OCI-LY1 (cell line): Measurements from ENCODE around the gene RSPH9.

ENCODE experiments used
- H2AFZ ChIP-seq: fragments of 200-600 bp; sonication (generic), shearing (Covaris generic); 2 replicates; pipeline ENCODE4 v1.6.0; 2014; ENCODE audit warnings: antibody characterized with exemption, mild to moderate bottlenecking, low read length
- H3F3A ChIP-seq: fragments of 200-600 bp; sonication (generic), shearing (Covaris generic); 2 replicates; pipeline ENCODE4 v1.6.0; 2014; ENCODE audit warnings: mild to moderate bottlenecking, antibody characterized with exemption, low read length, moderate library complexity; ENCODE audit not compliant: insufficient read depth
- H3K27ac ChIP-seq: fragments of 200-600 bp; sonication (generic); 2 replicates; pipeline ENCODE4 v1.5.1; 2014; ENCODE audit warnings: low read length, mixed run types, mild to moderate bottlenecking, low read depth; ENCODE audit not compliant: poor library complexity, severe bottlenecking
- H3K27me3 ChIP-seq: fragments of 200-600 bp; sonication (generic); 2 replicates; pipeline ENCODE4 v1.6.0; 2014; ENCODE audit warnings: antibody characterized with exemption, mild to moderate bottlenecking, low read length, moderate library complexity; ENCODE audit not compliant: insufficient read depth
- H3K36me3 ChIP-seq: fragments of 200-600 bp; sonication (generic); 2 replicates; pipeline ENCODE4 v1.6.1; 2014; ENCODE audit warnings: mild to moderate bottlenecking, antibody characterized with exemption, low read length, moderate library complexity, mixed read lengths; ENCODE audit not compliant: insufficient read depth
- H3K4me1 ChIP-seq: fragments of 200-600 bp; sonication (generic); 2 replicates; pipeline ENCODE4 v1.5.1; 2014; ENCODE audit warnings: mild to moderate bottlenecking, low read length, moderate library complexity; ENCODE audit not compliant: insufficient read depth, severe bottlenecking
- H3K4me2 ChIP-seq: fragments of 200-600 bp; sonication (generic), shearing (Covaris generic); 2 replicates; pipeline ENCODE4 v1.6.1; 2014; ENCODE audit warnings: low read length
- H3K4me3 ChIP-seq: fragments of 200-600 bp; sonication (generic); 2 replicates; pipeline ENCODE4 v1.5.1; 2014; ENCODE audit warnings: low read length, low read depth, mild to moderate bottlenecking, mixed read lengths; ENCODE audit not compliant: poor library complexity, severe bottlenecking
- H3K79me2 ChIP-seq: fragments of 200-600 bp; shearing (Covaris generic); 2 replicates; pipeline ENCODE4 v1.6.1; 2016; ENCODE audit warnings: mixed run types, low read length, mixed read lengths; ENCODE audit not compliant: insufficient read depth
- H3K9ac ChIP-seq: fragments of 200-600 bp; sonication (generic), shearing (Covaris generic); 2 replicates; pipeline ENCODE4 v1.6.1; 2014; ENCODE audit warnings: mild to moderate bottlenecking, low read length, mixed read lengths
- H3K9me2 ChIP-seq: fragments of 200-600 bp; sonication (generic), shearing (Covaris generic); 2 replicates; pipeline ENCODE4 v1.6.1; 2014; ENCODE audit warnings: low read depth, mild to moderate bottlenecking, low read length, mixed read lengths
- H3K9me3 ChIP-seq: fragments of 200-600 bp; shearing (Covaris generic); 2 replicates; pipeline ENCODE4 v1.6.1; 2014; ENCODE audit warnings: low read length, mixed read lengths
- H4K20me1 ChIP-seq: fragments of 200-600 bp; sonication (generic), shearing (Covaris generic); 2 replicates; pipeline ENCODE4 v1.6.0; 2016; ENCODE audit warnings: mild to moderate bottlenecking, low read length; ENCODE audit not compliant: insufficient read depth
- EZH2 ChIP-seq: fragments of 200-600 bp; sonication (generic), shearing (Covaris generic); IDR thresholded peaks from 2 replicates; pipeline ENCODE4 v1.8.0; 2017; ENCODE audit warnings: borderline replicate concordance, mixed run types, mild to moderate bottlenecking, antibody characterized with exemption, low read length, moderate library complexity, mixed read lengths
- TF ChIP-seq, protein P1 (sequence below): fragments of 200-600 bp; sonication (generic), shearing (Covaris generic); IDR thresholded peaks from 2 replicates; pipeline ENCODE4 v1.5.1; 2017; ENCODE audit warnings: mild to moderate bottlenecking, antibody characterized with exemption, low read length, moderate library complexity, mixed read lengths

The RSPH9 gene

DNA sequence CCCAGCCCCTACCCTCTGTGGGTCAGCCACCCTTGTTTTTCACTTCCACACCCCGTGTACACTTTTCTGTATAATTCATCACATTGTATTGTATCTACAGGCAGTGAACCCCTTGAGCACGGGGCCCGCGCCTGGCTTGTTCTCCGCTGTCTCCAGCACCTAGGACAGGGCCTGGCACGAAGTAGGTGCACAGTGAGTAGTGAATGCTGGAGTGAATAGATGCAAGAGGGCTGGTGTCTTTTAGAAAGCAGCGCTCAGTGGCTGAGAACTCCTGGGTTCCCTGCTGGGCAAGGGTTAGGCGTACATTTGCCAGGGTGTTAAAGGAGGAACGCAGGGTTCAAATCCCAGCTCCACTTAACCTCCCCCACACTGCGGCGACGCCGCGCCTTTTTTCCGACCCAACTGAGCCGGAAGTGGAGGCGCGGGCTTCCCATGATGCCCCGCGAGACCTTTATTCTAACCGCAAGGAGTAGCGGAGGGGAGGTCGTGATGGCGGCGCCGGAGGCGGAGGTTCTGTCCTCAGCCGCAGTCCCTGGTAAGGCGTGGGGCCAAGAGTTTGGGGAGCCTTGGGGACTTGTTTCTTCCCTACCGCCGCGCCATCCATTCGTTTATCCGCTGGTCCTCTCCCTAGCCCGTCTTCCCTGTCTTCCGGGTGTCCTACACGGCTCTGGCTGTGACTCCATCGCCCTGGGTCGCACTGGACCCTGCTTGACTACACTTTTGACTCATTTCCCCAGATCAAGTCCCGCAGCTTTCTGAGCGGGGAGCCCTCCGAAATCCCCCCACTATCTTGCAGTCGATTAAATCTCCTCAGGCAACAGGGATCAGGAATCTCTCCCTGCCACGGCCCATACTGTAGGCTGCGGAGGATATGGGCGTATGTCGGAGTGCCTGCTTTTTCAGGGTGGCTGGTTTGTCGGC, 9.2 kb upstream of the RSPH9 start, which contains the start of gene MAD2L1BP:
TSS of gene MAD2L1BP (plus strand) at position 454 of the 921 bp plus-strand sequence. CDS start at position 490, 36 bp downstream.
- peaks cover 10% of the 10 kb centered on the region for H3K79me2 ChIP-seq
- peaks cover 37% of the 10 kb centered on the region for H3K4me1 ChIP-seq
- peaks cover 30% of the 10 kb centered on the region for H3K36me3 ChIP-seq
- H4K20me1 ChIP-seq: no peaks in the 10 kb centered on the region
- H3K9me3 ChIP-seq: no peaks in the 10 kb centered on the region
- TF ChIP-seq, protein P1, sequence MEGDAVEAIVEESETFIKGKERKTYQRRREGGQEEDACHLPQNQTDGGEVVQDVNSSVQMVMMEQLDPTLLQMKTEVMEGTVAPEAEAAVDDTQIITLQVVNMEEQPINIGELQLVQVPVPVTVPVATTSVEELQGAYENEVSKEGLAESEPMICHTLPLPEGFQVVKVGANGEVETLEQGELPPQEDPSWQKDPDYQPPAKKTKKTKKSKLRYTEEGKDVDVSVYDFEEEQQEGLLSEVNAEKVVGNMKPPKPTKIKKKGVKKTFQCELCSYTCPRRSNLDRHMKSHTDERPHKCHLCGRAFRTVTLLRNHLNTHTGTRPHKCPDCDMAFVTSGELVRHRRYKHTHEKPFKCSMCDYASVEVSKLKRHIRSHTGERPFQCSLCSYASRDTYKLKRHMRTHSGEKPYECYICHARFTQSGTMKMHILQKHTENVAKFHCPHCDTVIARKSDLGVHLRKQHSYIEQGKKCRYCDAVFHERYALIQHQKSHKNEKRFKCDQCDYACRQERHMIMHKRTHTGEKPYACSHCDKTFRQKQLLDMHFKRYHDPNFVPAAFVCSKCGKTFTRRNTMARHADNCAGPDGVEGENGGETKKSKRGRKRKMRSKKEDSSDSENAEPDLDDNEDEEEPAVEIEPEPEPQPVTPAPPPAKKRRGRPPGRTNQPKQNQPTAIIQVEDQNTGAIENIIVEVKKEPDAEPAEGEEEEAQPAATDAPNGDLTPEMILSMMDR: no peak
- no peak for TF ChIP-seq EZH2
- no peaks in the 10 kb centered on the region for H3K9me2 ChIP-seq
- 0 out of 2 replicates have a peak within 1 kb of the TSS, but pooled peaks have one; percentile 22 for H2AFZ ChIP-seq
- H3K27me3 ChIP-seq: no peaks in the 10 kb centered on the region
- peak within 1 kb of the TSS; percentile 74 for H3K27ac ChIP-seq
- H3K4me3 ChIP-seq: peak within 1 kb of the TSS; percentile 98
- peak within 1 kb of the TSS; percentile 99 for H3K9ac ChIP-seq
- no peaks in the 10 kb centered on the region for H3F3A ChIP-seq
- peak within 1 kb of the TSS; percentile 99 for H3K4me2 ChIP-seq

DNA sequence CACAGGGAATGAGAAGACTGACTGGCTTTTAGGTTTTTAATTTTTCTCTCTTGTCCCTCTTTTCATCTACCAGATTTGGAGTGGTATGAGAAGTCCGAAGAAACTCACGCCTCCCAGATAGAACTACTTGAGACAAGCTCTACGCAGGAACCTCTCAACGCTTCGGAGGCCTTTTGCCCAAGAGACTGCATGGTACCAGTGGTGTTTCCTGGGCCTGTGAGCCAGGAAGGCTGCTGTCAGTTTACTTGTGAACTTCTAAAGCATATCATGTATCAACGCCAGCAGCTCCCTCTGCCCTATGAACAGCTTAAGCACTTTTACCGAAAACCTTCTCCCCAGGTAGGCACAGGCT, 8.6 kb upstream of the RSPH9 start:
- Histone ChIP-seq H4K20me1 (no peaks in the 10 kb centered on the region), H3K9me2 (no peaks in the 10 kb centered on the region), H2AFZ (no peak overlapping the region), H3K9ac (peak overlapping the region; percentile 99), H3K9me3 (no peaks in the 10 kb centered on the region), H3K79me2 (peaks cover 10% of the 10 kb centered on the region), H3K36me3 (peaks cover 36% of the 10 kb centered on the region), H3K4me2 (peak overlapping the region; percentile 99), H3K4me3 (peak overlapping the region; percentile 98), H3K27me3 (no peaks in the 10 kb centered on the region), H3K27ac (peak overlapping the region; percentile 74), H3K4me1 (peaks cover 32% of the 10 kb centered on the region), H3F3A (no peaks in the 10 kb centered on the region)
- TF ChIP-seq, protein P1: no peak
- no peak for TF ChIP-seq EZH2

- TF ChIP-seq, protein P1: no peak
- TF ChIP-seq EZH2: no peak
- Histone ChIP-seq H2AFZ (no peak overlapping the region), H3K27ac (no peak overlapping the region), H3K36me3 (peaks cover 43% of the 10 kb centered on the region), H3K9ac (no peak overlapping the region), H3K79me2 (peaks cover 10% of the 10 kb centered on the region), H3K9me2 (no peaks in the 10 kb centered on the region), H3K27me3 (no peaks in the 10 kb centered on the region), H3K4me2 (no peak overlapping the region), H4K20me1 (no peaks in the 10 kb centered on the region), H3K9me3 (no peaks in the 10 kb centered on the region), H3F3A (peaks cover 8% of the 10 kb centered on the region), H3K4me3 (no peak overlapping the region), H3K4me1 (peaks cover 28% of the 10 kb centered on the region)
These were observed 4.6 kb upstream of the RSPH9 start for GRCh38 chr6:43639984-43640800.
